Prostate gland (tissue), 2 donors: Measurements from ENCODE around the gene NIBAN1. TPM values are rescaled to one million over a fixed set of nuclear protein-coding genes. Genes with fewer than 3 reads are reported as not detected.

ENCODE experiments used
- DNase-seq: peaks from one replicate; pipeline ENCODE4 v3.0.0-alpha.2; 2019; ENCODE audit warnings: low spot score
- H3K27ac ChIP-seq, 2 donors: fragments of 200-600 bp; sonication (generic); 2 replicates each; pipeline ENCODE4 v1.5.1; 2017 to 2019
- H3K27me3 ChIP-seq: fragments of 200-600 bp; sonication (generic); replicated peaks from 2 replicates; pipeline ENCODE4 v1.5.1; 2019; ENCODE audit not compliant: insufficient read depth
- H3K36me3 ChIP-seq, 2 donors: fragments of 200-600 bp; sonication (generic); 1 replicate in 1 of 2; 2 replicates in 1 of 2; pipeline versions ENCODE4 v1.5.1 to v1.8.1; 2017 to 2019
- H3K4me1 ChIP-seq: fragments of 200-600 bp; sonication (generic); replicated peaks from 2 replicates; pipeline ENCODE4 v1.5.1; 2019
- H3K4me3 ChIP-seq, 2 donors: fragments of 200-600 bp; sonication (generic); 2 replicates each; pipeline ENCODE4 v1.5.1; 2017 to 2019
- H3K9me3 ChIP-seq: fragments of 200-600 bp; sonication (generic); 2 replicates; pipeline ENCODE4 v1.5.1; 2017
- POLR2A ChIP-seq: fragments of 450-650 bp; IDR thresholded peaks from one replicate; pipeline ENCODE4 v1.6.1; 2016; ENCODE audit warnings: antibody characterized with exemption, mild to moderate bottlenecking
- POLR2AphosphoS5 ChIP-seq: sonication (generic); formaldehyde crosslinking; IDR thresholded peaks from one replicate; pipeline ENCODE4 v1.6.1; 2017; ENCODE audit warnings: antibody characterized with exemption
- WGBS: methylation state at CpG from one replicate; pipeline ENCODE4 v1.1.5; 2018; 5-methylcytosine and 5-hydroxymethylcytosine counted together
- intact Hi-C: fragments of 100-400 bp; cut with DNase I; formaldehyde crosslinking; loops from one replicate; pipeline ENCODE4 v1.14.2; 2022
- total RNA-seq, 2 donors: library from RNA; depleted of rRNA; stranded (reverse); fragments of >200 nt; gene quantifications; one replicate each; pipeline ENCODE4 v1.1.0, GENCODE V29; 2016
- TF ChIP-seq, protein P1 (sequence below), 4 experiments: fragments of 200-600 bp in 2 of 4; fragments of 450-650 bp in 2 of 4; sonication (generic) in 2 of 4; IDR thresholded peaks; 1 replicate in 3 of 4; 2 replicates in 1 of 4; pipeline ENCODE4 v1.5.1; 2016 to 2019; ENCODE audit warnings: antibody characterized with exemption in 4 of 4, mild to moderate bottlenecking in 2 of 4, moderate library complexity in 2 of 4

NIBAN1 gene
- total RNA-seq, 2 donors from 2014 or later, result 47.3 to 97.4 TPM

DNA sequence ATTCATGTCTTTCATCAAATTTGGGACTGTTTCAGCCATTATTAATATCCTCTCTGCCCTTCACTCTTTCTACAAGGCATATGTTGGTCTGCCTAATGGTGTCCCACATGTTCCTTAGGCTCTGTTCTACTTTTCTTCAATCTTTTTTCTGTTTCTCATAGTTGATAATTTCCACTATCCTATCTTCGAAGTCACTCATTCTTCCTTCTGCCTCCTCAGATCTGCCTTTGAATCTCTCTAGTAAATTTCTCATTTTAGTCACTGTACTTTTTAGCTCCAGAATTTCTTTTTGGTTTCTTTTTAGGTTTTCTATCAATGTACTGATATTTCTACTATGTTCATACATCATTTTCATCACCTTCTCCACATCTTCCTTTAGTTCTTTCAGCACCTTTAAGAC lies 20.0 kb upstream of the NIBAN1 start:
- Histone ChIP-seq H3K27me3 (no peaks in the 10 kb centered on the region), H3K36me3 (no peaks in the 10 kb centered on the region), H3K4me3 (no peak overlapping the region), H3K9me3 (no peaks in the 10 kb centered on the region), H3K4me1 (no peaks in the 10 kb centered on the region), H3K27ac (no peak overlapping the region)
- intact Hi-C loops, result no loop called here
- 100% methylated on average over 1 of the region's 1 CpG for WGBS
- DNase-seq, result no peak
- TF ChIP-seq POLR2A, result no peak
- TF ChIP-seq POLR2AphosphoS5, result no peak
- TF ChIP-seq, protein P1, sequence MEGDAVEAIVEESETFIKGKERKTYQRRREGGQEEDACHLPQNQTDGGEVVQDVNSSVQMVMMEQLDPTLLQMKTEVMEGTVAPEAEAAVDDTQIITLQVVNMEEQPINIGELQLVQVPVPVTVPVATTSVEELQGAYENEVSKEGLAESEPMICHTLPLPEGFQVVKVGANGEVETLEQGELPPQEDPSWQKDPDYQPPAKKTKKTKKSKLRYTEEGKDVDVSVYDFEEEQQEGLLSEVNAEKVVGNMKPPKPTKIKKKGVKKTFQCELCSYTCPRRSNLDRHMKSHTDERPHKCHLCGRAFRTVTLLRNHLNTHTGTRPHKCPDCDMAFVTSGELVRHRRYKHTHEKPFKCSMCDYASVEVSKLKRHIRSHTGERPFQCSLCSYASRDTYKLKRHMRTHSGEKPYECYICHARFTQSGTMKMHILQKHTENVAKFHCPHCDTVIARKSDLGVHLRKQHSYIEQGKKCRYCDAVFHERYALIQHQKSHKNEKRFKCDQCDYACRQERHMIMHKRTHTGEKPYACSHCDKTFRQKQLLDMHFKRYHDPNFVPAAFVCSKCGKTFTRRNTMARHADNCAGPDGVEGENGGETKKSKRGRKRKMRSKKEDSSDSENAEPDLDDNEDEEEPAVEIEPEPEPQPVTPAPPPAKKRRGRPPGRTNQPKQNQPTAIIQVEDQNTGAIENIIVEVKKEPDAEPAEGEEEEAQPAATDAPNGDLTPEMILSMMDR (IDR thresholded peaks at IDR 0.05), result no peak

DNA sequence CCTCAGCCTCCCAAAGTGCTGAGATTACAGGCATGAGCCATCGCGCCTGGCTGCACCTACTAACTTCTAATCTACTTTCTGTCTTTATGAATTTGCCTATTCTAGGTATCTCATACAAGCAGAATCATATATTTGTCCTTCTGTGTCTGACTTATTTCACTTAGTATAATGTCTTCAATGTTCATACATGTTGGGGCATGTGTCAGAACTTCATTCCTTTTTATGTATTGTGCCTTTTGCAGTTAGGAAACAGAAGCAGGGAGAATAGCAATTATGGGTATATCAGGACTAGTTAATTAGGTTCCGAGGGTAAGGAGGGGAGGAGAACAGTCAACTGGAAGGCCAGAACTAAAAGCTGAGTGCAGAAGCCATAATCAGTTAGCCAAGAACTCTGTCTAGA lies 18.0 kb upstream of the NIBAN1 start:
- DNase-seq, result no peak
- Histone ChIP-seq H3K4me1 (no peaks in the 10 kb centered on the region), H3K4me3 (no peak overlapping the region), H3K9me3 (no peaks in the 10 kb centered on the region), H3K36me3 (no peaks in the 10 kb centered on the region), H3K27ac (no peak overlapping the region), H3K27me3 (no peaks in the 10 kb centered on the region)
- 71% methylated on average over 3 of the region's 3 CpGs for WGBS
- intact Hi-C loops, result no loop called here
- TF ChIP-seq, protein P1 (IDR thresholded peaks at IDR 0.05), result no peak

DNA sequence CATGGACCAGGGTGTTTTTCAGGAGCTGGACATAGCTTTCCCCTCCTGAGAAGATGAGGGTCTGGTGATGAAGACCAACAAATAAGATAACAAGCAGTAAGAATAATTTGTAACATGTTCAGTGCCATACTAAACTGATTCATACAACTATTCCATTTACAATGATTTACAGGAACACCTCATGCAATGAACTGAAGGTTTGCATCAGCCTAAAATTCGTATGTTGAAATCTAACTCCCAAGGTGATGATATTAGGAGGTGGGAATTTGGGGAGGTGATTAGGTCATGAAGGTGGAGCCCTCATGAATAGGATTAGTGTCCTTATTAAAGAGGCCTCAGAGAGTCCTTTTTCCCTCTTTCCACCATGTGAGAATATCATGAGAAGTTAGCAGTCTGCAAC lies 15.9 kb upstream of the NIBAN1 start:
- intact Hi-C loops, result no loop called here
- H3K27me3 ChIP-seq, result no peaks in the 10 kb centered on the region
- H3K36me3 ChIP-seq, result no peaks in the 10 kb centered on the region
- no peak for TF ChIP-seq POLR2AphosphoS5
- TF ChIP-seq, protein P1 (IDR thresholded peaks at IDR 0.05), result no peak
- no peak for TF ChIP-seq POLR2A
- H3K9me3 ChIP-seq, result no peaks in the 10 kb centered on the region
- no peaks in the 10 kb centered on the region for H3K4me1 ChIP-seq
- no peak overlapping the region for H3K27ac ChIP-seq
- DNase-seq, result no peak
- 84% methylated on average over 1 of the region's 1 CpG for WGBS
- no peak overlapping the region for H3K4me3 ChIP-seq

DNA sequence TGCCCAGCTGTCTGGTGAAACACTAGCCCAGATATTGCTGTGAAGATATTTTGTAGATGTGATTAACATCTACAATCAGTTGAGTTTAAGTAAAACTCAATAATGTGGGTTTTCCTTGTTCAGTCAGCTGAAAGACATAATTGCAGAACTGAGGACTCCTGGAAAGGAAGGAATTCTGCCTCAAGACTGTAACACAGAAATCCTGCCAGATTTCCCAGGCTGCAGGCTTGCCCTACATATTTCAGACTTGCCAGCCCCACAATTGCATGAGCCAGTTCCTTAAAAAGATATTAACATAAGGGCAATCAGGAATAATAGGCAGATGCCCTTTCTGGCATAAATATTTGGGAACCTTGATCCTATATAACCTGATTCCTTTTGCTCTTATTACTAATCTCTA lies 14.2 kb upstream of the NIBAN1 start:
- no peak for DNase-seq
- intact Hi-C loops, result loop anchor here (10.0 kb wide), 1 partner anchor 166 kb away; the partner anchor contains the start of genes SWT1 and TRMT1L
- Histone ChIP-seq H3K9me3 (no peaks in the 10 kb centered on the region), H3K27me3 (no peaks in the 10 kb centered on the region), H3K36me3 (no peaks in the 10 kb centered on the region), H3K27ac (no peak overlapping the region), H3K4me3 (no peak overlapping the region), H3K4me1 (no peaks in the 10 kb centered on the region)
- TF ChIP-seq POLR2A (no peak), POLR2AphosphoS5 (no peak)
- TF ChIP-seq, protein P1 (IDR thresholded peaks at IDR 0.05), result no peak

DNA sequence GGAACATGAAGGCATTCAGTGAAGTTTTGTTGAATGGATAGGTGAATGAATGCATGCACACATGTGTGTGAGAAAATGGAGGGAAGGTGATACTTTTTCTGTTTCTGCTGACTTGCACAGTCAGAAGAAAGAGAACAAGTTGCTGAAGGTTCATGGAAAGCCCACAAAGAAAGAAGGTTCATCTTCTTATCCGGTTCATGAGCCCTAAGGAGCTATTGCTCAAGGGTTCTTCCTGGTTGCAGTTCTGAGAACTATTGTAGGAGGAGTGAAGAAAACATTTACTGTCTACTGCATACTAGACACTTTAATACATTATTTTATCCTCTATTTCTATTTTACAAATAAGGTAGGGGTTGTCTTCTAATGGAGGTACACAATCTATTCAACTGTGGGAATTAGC lies 13.4 kb upstream of the NIBAN1 start:
- Histone ChIP-seq H3K4me1 (no peaks in the 10 kb centered on the region), H3K9me3 (no peaks in the 10 kb centered on the region), H3K27ac (no peak overlapping the region), H3K4me3 (no peak overlapping the region), H3K27me3 (no peaks in the 10 kb centered on the region), H3K36me3 (no peaks in the 10 kb centered on the region)
- DNase-seq, result no peak
- WGBS, result 78% methylated on average over 1 of the region's 1 CpG
- no peak for TF ChIP-seq POLR2AphosphoS5
- TF ChIP-seq, protein P1 (IDR thresholded peaks at IDR 0.05), result no peak
- intact Hi-C loops, result loop anchor here (10.0 kb wide), 1 partner anchor 167 kb away; the partner anchor contains the start of genes SWT1 and TRMT1L
